HepG2 (cell line): ENCODE results near the gene GPR31. TPM values are rescaled to one million over a fixed set of nuclear protein-coding genes. Genes with fewer than 3 reads are reported as not detected.

ENCODE experiments used
- GATAD2A ChIP-seq: IDR thresholded peaks from 2 replicates; pipeline ENCODE4 v1.6.1; 2016
- HNF4G ChIP-seq, 2 experiments: sonication (generic) in 1 of 2; formaldehyde crosslinking in 1 of 2; IDR thresholded peaks; 2 replicates each; pipeline versions ENCODE4 v1.4.0 to v1.6.1; 2011 to 2020; ENCODE audit warnings: borderline replicate concordance in 2 of 2, low read depth in 2 of 2, mild to moderate bottlenecking in 2 of 2, low read length in 1 of 2, missing genetic modification reagents in 1 of 2, moderate library complexity in 1 of 2
- HNRNPL ChIP-seq: fragments of 200-400 bp; formaldehyde crosslinking; IDR thresholded peaks from 2 replicates; pipeline ENCODE4 v1.6.1; 2017; ENCODE audit warnings: mild to moderate bottlenecking, low read depth, low read length
- SOX6 ChIP-seq, 2 experiments: fragments of 450-650 bp in 1 of 2; sonication (generic) in 1 of 2; formaldehyde crosslinking in 1 of 2; IDR thresholded peaks; 2 replicates each; pipeline versions ENCODE4 v1.4.0 to v1.6.1; 2017 to 2020; ENCODE audit warnings: antibody characterized with exemption in 1 of 2, mild to moderate bottlenecking in 1 of 2, missing genetic modification reagents in 1 of 2
- ZNF263 ChIP-seq: sonication (generic); formaldehyde crosslinking; IDR thresholded peaks from 2 replicates; pipeline ENCODE4 v1.4.0; 2020; ENCODE audit warnings: missing genetic modification reagents
- ZNF607 ChIP-seq: sonication (generic); formaldehyde crosslinking; IDR thresholded peaks from 2 replicates; pipeline ENCODE4 v1.5.1; 2020; ENCODE audit warnings: missing genetic modification reagents, mild to moderate bottlenecking, borderline replicate concordance
- polyA plus RNA-seq, 8 experiments: library from polyadenylated mRNA; depleted of rRNA in 3 of 8; stranded (reverse) in 7 of 8; unstranded in 1 of 8; fragments of >200 nt; fragmentation: Illumina TruSeq in 4 of 8; extraction: Trizol in 4 of 8; gene quantifications; 2 replicates each; pipeline versions ENCODE4 v1.2.1 to v1.2.3, GENCODE V29; 2011 to 2016; ENCODE audit warnings: low read depth in 4 of 8, missing spikeins in 1 of 8, mixed read lengths in 1 of 8; ENCODE audit not compliant: insufficient read depth in 1 of 8
- total RNA-seq, 5 experiments: library from RNA; depleted of rRNA; stranded (reverse); fragments of >200 nt; fragmentation: Illumina TruSeq; extraction: Trizol; gene quantifications; 2 replicates each; pipeline ENCODE4 v1.2.3, GENCODE V29; 2016; ENCODE audit warnings: low read depth in 1 of 5
- TF ChIP-seq, protein P1 (sequence below): sonication (generic); formaldehyde crosslinking; IDR thresholded peaks from 2 replicates; pipeline ENCODE4 v1.8.1; 2023; ENCODE audit warnings: missing genetic modification reagents, inconsistent platforms, borderline replicate concordance
- TF ChIP-seq, protein P2 (sequence below): sonication (generic); formaldehyde crosslinking; IDR thresholded peaks from 2 replicates; pipeline ENCODE4 v1.9.0; 2022; ENCODE audit warnings: low read depth, missing genetic modification reagents
- TF ChIP-seq, protein P3 (sequence below): sonication (generic); formaldehyde crosslinking; IDR thresholded peaks from 2 replicates; pipeline ENCODE4 v1.4.0; 2020; ENCODE audit warnings: mild to moderate bottlenecking, missing genetic modification reagents
- TF ChIP-seq, protein P4 (sequence below): sonication (generic); formaldehyde crosslinking; IDR thresholded peaks from 2 replicates; pipeline ENCODE4 v1.5.1; 2020; ENCODE audit warnings: missing genetic modification reagents, mild to moderate bottlenecking, borderline replicate concordance
- TF ChIP-seq, protein P5 (sequence below): sonication (generic); formaldehyde crosslinking; IDR thresholded peaks from 2 replicates; pipeline ENCODE4 v1.5.0; 2020; ENCODE audit warnings: mild to moderate bottlenecking, missing genetic modification reagents, moderate library complexity

Gene GPR31
- total and polyA plus RNA-seq, 2 of the 13 experiments (the other 11 are each of a cell fraction or from before 2014, with no cell fraction given) = not detected

DNA sequence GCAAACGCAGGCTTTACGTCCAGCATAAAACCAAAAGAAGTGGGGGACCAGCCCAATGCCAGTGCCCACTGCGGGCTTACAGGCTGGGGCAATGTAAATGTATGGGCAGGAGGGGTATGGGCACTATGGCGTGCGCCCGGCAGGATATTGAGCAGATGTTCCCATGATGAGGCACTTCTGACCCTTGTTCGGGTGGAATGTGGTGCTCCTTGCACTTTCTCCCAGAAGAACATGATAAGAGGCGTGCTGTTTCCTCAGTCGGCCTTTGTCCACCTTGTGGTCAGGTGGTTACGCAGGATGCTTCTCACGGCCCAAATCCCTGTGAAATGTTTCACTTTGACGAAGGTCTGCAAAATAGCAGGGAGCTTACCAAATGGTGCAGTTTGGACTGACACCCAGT is 4.8 kb upstream of the GPR31 start (continued):
- TF ChIP-seq, protein P1, sequence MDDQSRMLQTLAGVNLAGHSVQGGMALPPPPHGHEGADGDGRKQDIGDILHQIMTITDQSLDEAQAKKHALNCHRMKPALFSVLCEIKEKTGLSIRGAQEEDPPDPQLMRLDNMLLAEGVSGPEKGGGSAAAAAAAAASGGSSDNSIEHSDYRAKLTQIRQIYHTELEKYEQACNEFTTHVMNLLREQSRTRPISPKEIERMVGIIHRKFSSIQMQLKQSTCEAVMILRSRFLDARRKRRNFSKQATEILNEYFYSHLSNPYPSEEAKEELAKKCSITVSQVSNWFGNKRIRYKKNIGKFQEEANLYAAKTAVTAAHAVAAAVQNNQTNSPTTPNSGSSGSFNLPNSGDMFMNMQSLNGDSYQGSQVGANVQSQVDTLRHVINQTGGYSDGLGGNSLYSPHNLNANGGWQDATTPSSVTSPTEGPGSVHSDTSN (CRISPR knock-in tag) = no peak
- TF ChIP-seq, protein P2, sequence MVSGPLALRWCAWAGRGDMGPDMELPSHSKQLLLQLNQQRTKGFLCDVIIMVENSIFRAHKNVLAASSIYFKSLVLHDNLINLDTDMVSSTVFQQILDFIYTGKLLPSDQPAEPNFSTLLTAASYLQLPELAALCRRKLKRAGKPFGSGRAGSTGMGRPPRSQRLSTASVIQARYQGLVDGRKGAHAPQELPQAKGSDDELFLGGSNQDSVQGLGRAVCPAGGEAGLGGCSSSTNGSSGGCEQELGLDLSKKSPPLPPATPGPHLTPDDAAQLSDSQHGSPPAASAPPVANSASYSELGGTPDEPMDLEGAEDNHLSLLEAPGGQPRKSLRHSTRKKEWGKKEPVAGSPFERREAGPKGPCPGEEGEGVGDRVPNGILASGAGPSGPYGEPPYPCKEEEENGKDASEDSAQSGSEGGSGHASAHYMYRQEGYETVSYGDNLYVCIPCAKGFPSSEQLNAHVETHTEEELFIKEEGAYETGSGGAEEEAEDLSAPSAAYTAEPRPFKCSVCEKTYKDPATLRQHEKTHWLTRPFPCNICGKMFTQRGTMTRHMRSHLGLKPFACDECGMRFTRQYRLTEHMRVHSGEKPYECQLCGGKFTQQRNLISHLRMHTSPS (CRISPR knock-in tag) = peak; percentile 34; the same call in 1 of the 2 replicates
- 0 out of 2 replicates have a peak, but pooled peaks have one; percentile 30 for TF ChIP-seq HNRNPL
- TF ChIP-seq ZNF607 = 0 out of 2 replicates have a peak, but pooled peaks have one; percentile 29
- TF ChIP-seq, protein P3, sequence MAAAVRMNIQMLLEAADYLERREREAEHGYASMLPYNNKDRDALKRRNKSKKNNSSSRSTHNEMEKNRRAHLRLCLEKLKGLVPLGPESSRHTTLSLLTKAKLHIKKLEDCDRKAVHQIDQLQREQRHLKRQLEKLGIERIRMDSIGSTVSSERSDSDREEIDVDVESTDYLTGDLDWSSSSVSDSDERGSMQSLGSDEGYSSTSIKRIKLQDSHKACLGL (CRISPR knock-in tag) = no peak
- TF ChIP-seq, protein P4, sequence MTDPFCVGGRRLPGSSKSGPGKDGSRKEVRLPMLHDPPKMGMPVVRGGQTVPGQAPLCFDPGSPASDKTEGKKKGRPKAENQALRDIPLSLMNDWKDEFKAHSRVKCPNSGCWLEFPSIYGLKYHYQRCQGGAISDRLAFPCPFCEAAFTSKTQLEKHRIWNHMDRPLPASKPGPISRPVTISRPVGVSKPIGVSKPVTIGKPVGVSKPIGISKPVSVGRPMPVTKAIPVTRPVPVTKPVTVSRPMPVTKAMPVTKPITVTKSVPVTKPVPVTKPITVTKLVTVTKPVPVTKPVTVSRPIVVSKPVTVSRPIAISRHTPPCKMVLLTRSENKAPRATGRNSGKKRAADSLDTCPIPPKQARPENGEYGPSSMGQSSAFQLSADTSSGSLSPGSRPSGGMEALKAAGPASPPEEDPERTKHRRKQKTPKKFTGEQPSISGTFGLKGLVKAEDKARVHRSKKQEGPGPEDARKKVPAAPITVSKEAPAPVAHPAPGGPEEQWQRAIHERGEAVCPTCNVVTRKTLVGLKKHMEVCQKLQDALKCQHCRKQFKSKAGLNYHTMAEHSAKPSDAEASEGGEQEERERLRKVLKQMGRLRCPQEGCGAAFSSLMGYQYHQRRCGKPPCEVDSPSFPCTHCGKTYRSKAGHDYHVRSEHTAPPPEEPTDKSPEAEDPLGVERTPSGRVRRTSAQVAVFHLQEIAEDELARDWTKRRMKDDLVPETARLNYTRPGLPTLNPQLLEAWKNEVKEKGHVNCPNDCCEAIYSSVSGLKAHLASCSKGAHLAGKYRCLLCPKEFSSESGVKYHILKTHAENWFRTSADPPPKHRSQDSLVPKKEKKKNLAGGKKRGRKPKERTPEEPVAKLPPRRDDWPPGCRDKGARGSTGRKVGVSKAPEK (CRISPR knock-in tag) = no peak
- no peak for TF ChIP-seq SOX6 (IDR thresholded peaks at IDR 0.05)
- peak; percentile 22; the same call in 1 of the 2 replicates for TF ChIP-seq SOX6 (CRISPR knock-in tag; IDR thresholded peaks at IDR 0.05)
- TF ChIP-seq GATAD2A = no peak
- TF ChIP-seq ZNF263 (CRISPR knock-in tag) = peak; percentile 37; the same call in 1 of the 2 replicates
- peak; percentile 63; the same call in 1 of the 2 replicates for TF ChIP-seq HNF4G (IDR thresholded peaks at IDR 0.05; ENCODE audit: borderline replicate concordance, low read depth, low read length)
- no peak for TF ChIP-seq HNF4G (CRISPR knock-in tag; IDR thresholded peaks at IDR 0.05; ENCODE audit: borderline replicate concordance, low read depth)
- TF ChIP-seq, protein P5, sequence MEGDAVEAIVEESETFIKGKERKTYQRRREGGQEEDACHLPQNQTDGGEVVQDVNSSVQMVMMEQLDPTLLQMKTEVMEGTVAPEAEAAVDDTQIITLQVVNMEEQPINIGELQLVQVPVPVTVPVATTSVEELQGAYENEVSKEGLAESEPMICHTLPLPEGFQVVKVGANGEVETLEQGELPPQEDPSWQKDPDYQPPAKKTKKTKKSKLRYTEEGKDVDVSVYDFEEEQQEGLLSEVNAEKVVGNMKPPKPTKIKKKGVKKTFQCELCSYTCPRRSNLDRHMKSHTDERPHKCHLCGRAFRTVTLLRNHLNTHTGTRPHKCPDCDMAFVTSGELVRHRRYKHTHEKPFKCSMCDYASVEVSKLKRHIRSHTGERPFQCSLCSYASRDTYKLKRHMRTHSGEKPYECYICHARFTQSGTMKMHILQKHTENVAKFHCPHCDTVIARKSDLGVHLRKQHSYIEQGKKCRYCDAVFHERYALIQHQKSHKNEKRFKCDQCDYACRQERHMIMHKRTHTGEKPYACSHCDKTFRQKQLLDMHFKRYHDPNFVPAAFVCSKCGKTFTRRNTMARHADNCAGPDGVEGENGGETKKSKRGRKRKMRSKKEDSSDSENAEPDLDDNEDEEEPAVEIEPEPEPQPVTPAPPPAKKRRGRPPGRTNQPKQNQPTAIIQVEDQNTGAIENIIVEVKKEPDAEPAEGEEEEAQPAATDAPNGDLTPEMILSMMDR (CRISPR knock-in tag) = peak; percentile 25; the same call in 1 of the 2 replicates
